Brain microvascular endothelial cell (primary cell): ENCODE data around the gene HTR2A.
A peak's percentile ranks its signal among the peaks of the same experiment; 100 is the strongest.

ENCODE experiments used
- DNase-seq: peaks from one replicate; pipeline ENCODE4 v3.0.0-alpha.2; 2020
- H3K27ac ChIP-seq: fragments of 250-450 bp; sonication (Bioruptor Pico); 2 replicates; pipeline ENCODE4 v1.5.1; 2020; ENCODE audit warnings: mild to moderate bottlenecking, moderate library complexity
- H3K27me3 ChIP-seq: fragments of 250-450 bp; sonication (Bioruptor Pico); replicated peaks from 2 replicates; pipeline ENCODE4 v1.5.1; 2020; ENCODE audit warnings: mild to moderate bottlenecking
- H3K36me3 ChIP-seq: fragments of 250-450 bp; sonication (Bioruptor Pico); replicated peaks from 2 replicates; pipeline ENCODE4 v1.5.1; 2020; ENCODE audit warnings: mild to moderate bottlenecking
- H3K4me3 ChIP-seq: 2 replicates; pipeline ENCODE4 v1.5.1; 2011; ENCODE audit warnings: low read depth, mild to moderate bottlenecking, control low read depth, low read length, moderate library complexity
- CTCF ChIP-seq: IDR thresholded peaks from 2 replicates; pipeline ENCODE4 v1.5.1; 2011; ENCODE audit warnings: low read depth, mild to moderate bottlenecking, moderate library complexity, low read length, control low read depth, inconsistent platforms; ENCODE audit errors: missing control alignments
- in situ Hi-C: cut with HindIII; loops from 2 replicates; pipeline ENCODE4 v1.10.0; 2017; ENCODE audit warnings: low sequenced_read_pairs, low pct_ligation_motif_present

The HTR2A gene

GRCh38 chr13:46801858-46802257, 95.0 kb downstream of the HTR2A start:
- in situ Hi-C loops: no loop called here
- H3K27me3 ChIP-seq: no peaks in the 10 kb centered on the region
- TF ChIP-seq CTCF: no peak
- DNase-seq: no peak
- no peaks in the 10 kb centered on the region for H3K36me3 ChIP-seq
- H3K4me3 ChIP-seq: no peak overlapping the region
- no peak overlapping the region for H3K27ac ChIP-seq

DNA sequence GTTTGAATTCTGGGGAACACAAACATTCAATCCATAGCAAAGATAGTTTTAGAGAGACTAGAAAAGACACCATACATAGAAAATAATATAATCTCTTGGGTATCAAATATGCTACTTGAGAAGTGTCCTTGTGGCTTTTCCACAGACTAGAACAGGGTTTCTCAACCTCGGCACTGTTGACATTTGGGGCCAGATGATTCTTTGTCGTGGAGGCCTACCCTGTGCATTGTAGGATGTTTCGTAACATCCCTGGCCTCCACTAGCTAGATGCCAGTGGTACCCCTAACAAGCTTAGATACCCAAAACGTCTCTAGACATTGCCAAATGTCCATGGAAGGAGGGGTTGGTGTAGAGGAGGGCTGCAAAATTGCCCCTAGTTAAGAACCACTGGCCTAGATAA, 97.7 kb downstream of the HTR2A start:
- Histone ChIP-seq H3K36me3 (no peaks in the 10 kb centered on the region), H3K27ac (no peak overlapping the region), H3K27me3 (no peaks in the 10 kb centered on the region), H3K4me3 (no peak overlapping the region)
- in situ Hi-C loops: no loop called here
- TF ChIP-seq CTCF: no peak
- no peak for DNase-seq

DNA sequence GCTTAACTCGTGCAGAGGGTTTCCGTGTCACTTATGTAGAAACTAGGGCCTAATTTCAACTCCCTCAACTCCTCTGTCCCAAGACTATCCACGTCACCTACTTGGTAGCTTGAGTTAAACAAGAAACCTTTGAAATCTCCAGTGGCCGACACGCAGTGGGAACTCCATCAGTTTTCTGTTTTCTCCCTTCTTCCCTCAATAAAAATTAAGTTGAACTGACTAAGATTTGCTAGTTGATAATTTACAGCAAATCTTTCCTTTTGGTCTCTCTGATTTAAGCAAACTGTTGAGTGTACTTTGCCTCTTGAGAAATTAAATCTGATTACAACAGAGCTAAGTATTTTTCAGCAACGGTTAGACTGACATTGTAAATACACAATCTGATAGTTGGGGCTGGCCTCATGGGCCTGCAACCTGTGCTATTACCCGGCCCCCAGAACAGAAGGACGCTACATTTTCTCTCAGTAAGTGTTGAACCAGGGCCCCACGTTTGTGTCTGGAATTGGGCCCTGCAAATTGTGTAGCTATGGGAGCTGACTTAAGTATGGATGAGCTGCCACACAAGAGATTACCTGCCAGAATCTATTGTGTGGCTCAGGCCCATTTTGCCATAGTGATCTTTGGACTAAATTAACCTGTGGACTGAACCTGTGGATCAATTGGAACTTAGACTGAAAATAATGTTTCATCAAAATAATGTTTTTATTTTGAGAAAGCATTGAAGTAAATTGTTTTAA, 99.2 kb downstream of the HTR2A start:
- TF ChIP-seq CTCF: no peak
- peak overlapping the region; percentile 91 for H3K4me3 ChIP-seq
- DNase-seq: no peak
- H3K27me3 ChIP-seq: no peaks in the 10 kb centered on the region
- in situ Hi-C loops: no loop called here
- no peaks in the 10 kb centered on the region for H3K36me3 ChIP-seq
- H3K27ac ChIP-seq: peak overlapping the region; percentile 84

- Histone ChIP-seq H3K36me3 (no peaks in the 10 kb centered on the region), H3K27ac (peak within 1 kb of the TSS; percentile 84), H3K27me3 (no peaks in the 10 kb centered on the region), H3K4me3 (peak within 1 kb of the TSS; percentile 91)
- no peak for TF ChIP-seq CTCF
- in situ Hi-C loops: no loop called here
- peak; percentile 93 for DNase-seq
These were observed 100.1 kb downstream of the HTR2A start, which contains the start of gene ESD for GRCh38 chr13:46796515-46797474. Gene ESD (minus strand): TSS chr13:46797161. CDS start chr13:46791413, 5,748 bp downstream.

- in situ Hi-C loops: no loop called here
- H3K36me3 ChIP-seq: no peaks in the 10 kb centered on the region
- H3K27me3 ChIP-seq: no peaks in the 10 kb centered on the region
- no peak for TF ChIP-seq CTCF
- H3K4me3 ChIP-seq: peak overlapping the region; percentile 91
- H3K27ac ChIP-seq: peak overlapping the region; percentile 84
- DNase-seq: no peak
These were observed 100.7 kb downstream of the HTR2A start for GRCh38 chr13:46796129-46796514.
